Activated gamma-delta T cell treated with Interleukin-2 at 50 U/mL for 16 hours (primary cell): ENCODE measurements around the gene KRTAP4-9.
"Not testable (repeated sequence)": the region's sequence is repeated elsewhere in the genome, so short reads cannot be mapped to it uniquely, and the experiment has no call there.

Experiments used
- DNase-seq: peaks from one replicate; pipeline ENCODE4 v3.0.0-alpha.2; 2020

Gene KRTAP4-9

DNA sequence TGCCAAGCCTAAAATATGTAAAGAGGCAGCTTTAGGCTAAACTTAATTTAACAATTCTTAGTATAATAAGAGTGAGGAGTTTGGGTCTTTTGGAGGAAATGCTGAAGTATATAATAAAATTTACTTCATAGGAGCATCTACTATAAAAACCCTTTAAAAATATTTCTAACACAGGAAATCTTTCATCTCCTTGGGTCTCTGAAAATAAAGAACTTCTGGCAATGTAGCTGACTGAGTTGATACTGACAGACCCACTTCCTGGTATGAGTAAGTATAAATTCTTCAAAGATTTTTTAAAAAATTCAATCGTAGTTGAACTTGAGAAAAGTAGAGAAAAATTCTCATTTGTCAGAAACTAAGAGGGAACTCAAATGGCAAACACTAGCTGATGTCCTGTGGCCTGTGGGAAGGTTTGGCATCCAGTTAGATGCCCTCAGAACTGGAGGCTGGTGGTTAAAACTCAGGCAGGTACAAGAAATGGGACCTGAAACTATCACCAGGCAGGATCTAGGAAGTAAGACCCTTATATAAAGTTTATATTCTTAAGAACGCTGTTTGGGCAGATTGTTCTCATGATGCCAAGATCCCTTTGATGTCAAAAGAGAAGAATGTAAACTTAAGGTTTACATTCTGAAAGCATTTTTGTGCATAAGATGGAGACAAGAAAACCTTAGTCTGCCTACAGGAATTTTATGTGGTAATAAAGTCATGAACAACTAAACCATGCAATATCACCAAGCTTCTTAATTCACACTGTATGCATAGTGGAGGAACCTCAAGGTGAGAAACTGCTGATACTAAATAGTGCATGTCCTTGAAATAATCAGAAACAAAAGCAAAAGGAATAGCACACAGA is 28.9 kb downstream of the KRTAP4-9 start:
- DNase-seq = no peak

DNA sequence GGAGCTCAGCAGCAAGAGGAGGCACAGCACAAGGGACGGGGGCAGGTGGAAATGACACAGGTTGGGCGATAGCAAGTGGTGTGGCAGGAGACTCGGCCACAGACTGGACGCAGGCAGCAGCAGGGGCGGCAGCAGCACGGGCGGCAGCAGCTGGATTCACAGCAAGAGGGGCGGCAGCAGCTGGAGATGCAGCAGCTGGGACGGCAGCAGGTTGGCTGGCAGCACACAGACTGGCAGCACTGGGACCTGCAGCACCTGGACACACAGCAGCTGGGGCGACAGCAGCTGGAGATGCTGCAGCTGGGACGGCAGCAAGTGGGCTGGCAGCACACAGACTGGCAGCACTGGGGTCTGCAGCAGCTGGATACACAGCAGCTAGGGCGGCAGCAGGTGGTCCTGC is 34.7 kb downstream of the KRTAP4-9 start:
- DNase-seq = not testable (repeated sequence)

DNA sequence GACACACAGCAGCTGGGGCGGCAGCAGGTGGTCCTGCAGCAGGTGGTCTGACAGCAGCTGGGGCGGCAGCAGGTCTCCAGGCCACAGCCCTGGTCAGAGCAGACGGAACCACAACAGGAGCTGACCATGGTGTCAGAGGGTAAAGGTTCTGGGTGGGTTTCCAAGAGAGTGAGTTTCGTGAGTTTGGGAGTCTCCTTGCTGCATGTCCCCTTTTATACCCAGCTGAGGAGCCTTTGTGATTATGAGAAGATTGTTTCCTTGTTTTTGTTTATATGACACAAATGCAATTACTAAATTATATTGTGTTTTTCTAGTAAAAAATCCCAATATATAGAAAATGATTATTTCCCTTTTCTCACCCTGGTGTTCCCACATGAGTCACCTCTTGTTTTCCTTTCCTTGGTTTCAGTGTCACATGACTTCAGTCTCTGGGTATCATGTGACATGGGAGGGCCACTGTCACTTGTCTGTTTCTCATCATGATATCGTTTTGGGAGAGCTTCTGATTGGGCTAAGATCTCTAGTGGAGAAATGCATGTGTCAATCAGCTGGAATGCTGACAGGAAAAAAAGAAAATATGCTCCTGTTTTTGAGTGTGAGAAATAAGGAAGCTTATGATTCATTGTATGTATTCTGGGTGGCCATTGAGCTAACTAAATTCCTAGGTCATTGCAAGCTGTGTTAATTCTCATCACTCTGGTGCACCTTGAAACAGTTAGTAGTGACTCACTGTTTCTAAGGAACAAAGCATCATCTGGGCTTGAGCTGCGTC is 35.4 kb downstream of the KRTAP4-9 start, which contains the start of gene KRTAP4-6:
Gene KRTAP4-6 (minus strand): TSS at position 185 of the 772 bp plus-strand sequence. CDS start 57 bp downstream, at position 128.
- no peak for DNase-seq

DNA sequence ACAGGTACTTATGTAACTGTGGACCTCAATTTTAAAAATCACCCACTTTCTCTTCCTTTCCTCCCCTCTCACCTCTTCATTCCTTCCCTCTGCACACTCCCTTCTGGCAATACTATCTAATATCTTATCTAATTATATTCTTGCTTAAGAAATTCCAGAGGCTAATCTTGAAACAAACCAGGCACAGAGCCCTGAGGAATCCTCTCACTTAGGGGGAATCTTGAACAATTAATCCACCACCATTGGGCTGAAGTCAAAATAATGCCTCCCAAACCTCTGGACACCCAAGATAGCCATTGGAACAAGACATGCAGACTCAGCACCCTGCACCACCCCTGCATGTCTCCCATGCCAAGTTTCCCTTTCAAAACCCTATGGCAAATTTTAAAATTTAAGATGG is 36.2 kb downstream of the KRTAP4-9 start:
- DNase-seq = no peak

DNA sequence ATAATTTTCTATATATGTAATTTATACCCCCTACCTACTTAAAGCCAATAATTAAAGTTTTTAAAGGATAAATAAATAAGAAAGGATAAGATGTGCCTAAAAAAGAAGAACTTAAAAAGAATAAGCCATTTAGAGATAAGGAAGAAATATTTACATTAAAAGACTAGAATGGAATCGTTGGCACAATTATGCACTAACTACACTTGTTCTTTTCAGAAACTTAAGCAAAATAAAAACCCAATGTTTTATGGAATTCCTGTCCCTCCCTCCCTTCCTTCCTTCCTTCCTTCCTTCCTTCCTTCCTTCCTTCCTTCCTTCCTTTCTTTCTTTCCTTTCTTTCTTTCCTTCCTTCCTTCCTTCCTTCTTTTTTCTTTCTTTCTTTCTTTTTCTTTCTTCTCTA is 39.7 kb downstream of the KRTAP4-9 start:
- no peak for DNase-seq

- no peak for DNase-seq
Measured at GRCh38 chr17:41145261-41145660, 40.1 kb downstream of the KRTAP4-9 start.

DNA sequence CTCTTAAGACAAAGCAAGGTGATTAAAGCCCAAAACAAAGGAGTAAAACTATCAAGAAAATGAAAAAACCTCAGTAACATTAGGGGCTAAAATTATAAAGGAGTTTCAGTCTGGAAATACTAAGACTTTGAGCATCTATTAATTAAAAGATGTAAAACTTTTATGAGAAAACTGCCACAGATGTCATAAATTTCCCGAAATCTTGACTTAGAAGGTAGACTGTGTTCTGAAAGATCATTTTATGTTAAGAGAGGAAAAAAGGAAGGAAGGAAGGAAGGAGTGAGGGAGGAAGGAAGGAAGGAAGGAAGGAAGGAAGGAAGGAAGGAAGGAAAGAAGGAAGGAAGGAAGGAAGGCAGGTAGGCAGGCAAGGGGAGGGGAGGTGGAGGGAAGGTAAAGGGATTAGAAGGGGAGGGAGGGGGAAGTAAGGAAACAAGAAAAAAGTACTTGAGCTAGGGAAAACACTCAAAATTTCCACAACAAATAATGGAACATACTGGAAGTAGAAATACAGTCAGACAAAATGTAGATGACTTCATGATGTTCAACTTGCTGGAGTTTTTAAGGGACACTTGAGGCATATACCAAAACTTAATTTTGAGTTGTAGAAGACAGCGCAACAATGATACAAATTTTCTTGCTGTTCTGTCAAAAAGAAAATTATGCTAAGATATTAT is 42.5 kb downstream of the KRTAP4-9 start:
- no peak for DNase-seq

GRCh38 chr17:41148971-41149651 is 43.9 kb downstream of the KRTAP4-9 start:
- DNase-seq = not testable (repeated sequence)

GRCh38 chr17:41149652-41149985 is 44.4 kb downstream of the KRTAP4-9 start, which contains the start of gene KRTAP4-5:
TSS of gene KRTAP4-5 (minus strand) at chr17:41149825. CDS start at chr17:41149767, 58 bp downstream.
- DNase-seq = no peak

- no peak for DNase-seq
Measured at GRCh38 chr17:41150026-41150425, 44.8 kb downstream of the KRTAP4-9 start.

DNA sequence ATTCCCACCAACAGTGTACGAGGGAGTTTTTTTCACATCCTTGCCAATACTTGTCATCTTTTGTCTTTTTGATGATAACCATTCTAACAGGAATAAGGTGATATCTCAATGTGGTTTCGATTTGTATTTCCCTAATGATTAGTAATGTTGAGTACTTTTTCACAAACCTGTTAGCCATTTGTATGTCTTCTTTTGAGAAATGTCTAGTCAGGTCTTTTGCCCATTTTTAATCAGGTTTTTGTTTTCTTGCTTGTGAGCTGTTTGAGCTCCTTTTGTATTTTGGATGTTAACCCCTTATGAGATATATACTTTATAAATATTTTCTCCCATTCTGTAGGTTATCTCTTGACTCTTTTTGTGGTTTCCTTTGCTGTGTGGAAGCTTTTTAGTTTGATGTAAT is 46.3 kb downstream of the KRTAP4-9 start:
- DNase-seq = no peak

DNA sequence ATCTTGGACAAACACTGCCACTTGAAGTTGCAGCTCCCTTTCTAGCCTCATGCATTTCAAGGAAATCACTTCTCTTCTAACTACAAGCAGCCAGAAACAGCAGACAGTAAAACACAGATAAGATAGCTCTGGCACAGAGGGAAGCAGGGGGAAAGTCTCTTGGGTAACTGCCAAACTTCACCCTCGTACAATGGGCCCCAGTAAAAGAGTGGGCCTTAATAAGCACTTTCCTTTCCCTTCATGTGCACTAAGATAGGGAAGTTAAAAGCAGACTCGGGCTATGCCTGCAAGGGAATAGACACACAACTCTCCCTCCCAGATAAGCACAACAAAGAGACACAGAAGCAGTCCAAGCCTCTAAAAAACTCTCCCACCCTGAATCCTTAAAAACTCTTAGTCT is 48.7 kb downstream of the KRTAP4-9 start:
- DNase-seq = no peak
